ENCODE results near the gene PLCL2.

PLCL2 gene

GRCh38 chr3:17044855-17045254 is 160.1 kb downstream of the PLCL2 start:
- no peak for DNase-seq (ENCODE audit: low read depth in 3 of 3)

GRCh38 chr3:17045705-17046104 is 160.9 kb downstream of the PLCL2 start:
- DNase-seq (ENCODE audit: low read depth in 3 of 3) = no peak

GRCh38 chr3:17046623-17047022 is 161.9 kb downstream of the PLCL2 start:
- no peak for DNase-seq (ENCODE audit: low read depth in 3 of 3)

GRCh38 chr3:17047162-17047561 is 162.4 kb downstream of the PLCL2 start:
- DNase-seq (ENCODE audit: low read depth in 3 of 3) = no peak

GRCh38 chr3:17047894-17048293 is 163.1 kb downstream of the PLCL2 start:
- DNase-seq (ENCODE audit: low read depth in 3 of 3) = no peak

- DNase-seq (ENCODE audit: low read depth in 3 of 3) = no peak
Observed at GRCh38 chr3:17050071-17050470, 165.3 kb downstream of the PLCL2 start.

GRCh38 chr3:17050506-17050905 is 165.8 kb downstream of the PLCL2 start:
- DNase-seq (ENCODE audit: low read depth in 3 of 3) = no peak

GRCh38 chr3:17052363-17052762 is 167.6 kb downstream of the PLCL2 start:
- DNase-seq (ENCODE audit: low read depth in 3 of 3) = no peak

- no peak for DNase-seq (ENCODE audit: low read depth in 3 of 3)
Observed at GRCh38 chr3:17054301-17054981, 169.7 kb downstream of the PLCL2 start.

- no peak for DNase-seq (ENCODE audit: low read depth in 3 of 3)
Observed at GRCh38 chr3:17054982-17055343, 170.2 kb downstream of the PLCL2 start.

- DNase-seq (ENCODE audit: low read depth in 3 of 3) = no peak
Observed at GRCh38 chr3:17055374-17056276, 170.9 kb downstream of the PLCL2 start.

GRCh38 chr3:17057321-17057720 is 172.6 kb downstream of the PLCL2 start:
- DNase-seq (ENCODE audit: low read depth in 3 of 3) = no peak

GRCh38 chr3:17059989-17060550 is 175.3 kb downstream of the PLCL2 start:
- DNase-seq (ENCODE audit: low read depth in 3 of 3) = no peak

GRCh38 chr3:17061005-17061404 is 176.2 kb downstream of the PLCL2 start:
- no peak for DNase-seq (ENCODE audit: low read depth in 3 of 3)

GRCh38 chr3:17062736-17063135 is 178.0 kb downstream of the PLCL2 start:
- no peak for DNase-seq (ENCODE audit: low read depth in 3 of 3)

GRCh38 chr3:17063596-17063995 is 178.8 kb downstream of the PLCL2 start:
- DNase-seq (ENCODE audit: low read depth in 3 of 3) = no peak

GRCh38 chr3:17065315-17065714 is 180.6 kb downstream of the PLCL2 start:
- no peak for DNase-seq (ENCODE audit: low read depth in 3 of 3)

GRCh38 chr3:17065881-17066280 is 181.1 kb downstream of the PLCL2 start:
- no peak for DNase-seq (ENCODE audit: low read depth in 3 of 3)

GRCh38 chr3:17069754-17070153 is 185.0 kb downstream of the PLCL2 start:
- DNase-seq (ENCODE audit: low read depth in 3 of 3) = no peak

GRCh38 chr3:17070161-17070959 is 185.6 kb downstream of the PLCL2 start:
- DNase-seq (ENCODE audit: low read depth in 3 of 3) = no peak

- no peak for DNase-seq (ENCODE audit: low read depth in 3 of 3)
Observed at GRCh38 chr3:17074559-17074958, 189.8 kb downstream of the PLCL2 start.

- no peak for DNase-seq (ENCODE audit: low read depth in 3 of 3)
Observed at GRCh38 chr3:17075358-17075757, 190.6 kb downstream of the PLCL2 start.

Data from stimulated activated CD4-positive, alpha-beta T cell treated with anti-CD3 and anti-CD28 coated beads, TNF-alpha, amount 100 ng/mL, for 4 hours (primary cell).